Stimulated activated naive CD8-positive, alpha-beta T cell treated with anti-CD3 and anti-CD28 coated beads, Interleukin-15, amount 100 ng/mL, for 72 hours (primary cell): ENCODE measurements around the gene CCDC91.
A peak's percentile ranks its signal among the peaks of the same experiment; 100 is the strongest.

Experiments
- ATAC-seq: fragments of 150-1000 bp; cut with Tn5 transposase; 2 replicates; pipeline ENCODE4 v1.10.0; 2021; ENCODE audit warnings: mild to moderate bottlenecking, moderate library complexity
- DNase-seq, 2 donors: peaks; one replicate each; pipeline ENCODE4 v3.0.0; 2021 to 2022
- H3K27ac Mint-ChIP-seq, 2 donors: one replicate each; pipeline ENCODE4 v1.8.0; 2022; ENCODE audit warnings: mild to moderate bottlenecking in 2 of 2, mixed read lengths in 2 of 2, moderate library complexity in 2 of 2
- H3K27me3 Mint-ChIP-seq: one replicate; pipeline ENCODE4 v1.8.0; 2022; ENCODE audit warnings: mixed read lengths
- H3K4me1 Mint-ChIP-seq: one replicate; pipeline ENCODE4 v1.8.0; 2022; ENCODE audit warnings: mild to moderate bottlenecking, mixed read lengths
- H3K4me3 Mint-ChIP-seq, 2 donors: one replicate each; pipeline ENCODE4 v1.8.0; 2022; ENCODE audit warnings: mild to moderate bottlenecking in 2 of 2, mixed read lengths in 2 of 2, moderate library complexity in 1 of 2
- H3K9me3 Mint-ChIP-seq, 2 donors: one replicate each; pipeline ENCODE4 v1.8.0; 2022; ENCODE audit warnings: mixed read lengths in 2 of 2

Gene CCDC91

DNA sequence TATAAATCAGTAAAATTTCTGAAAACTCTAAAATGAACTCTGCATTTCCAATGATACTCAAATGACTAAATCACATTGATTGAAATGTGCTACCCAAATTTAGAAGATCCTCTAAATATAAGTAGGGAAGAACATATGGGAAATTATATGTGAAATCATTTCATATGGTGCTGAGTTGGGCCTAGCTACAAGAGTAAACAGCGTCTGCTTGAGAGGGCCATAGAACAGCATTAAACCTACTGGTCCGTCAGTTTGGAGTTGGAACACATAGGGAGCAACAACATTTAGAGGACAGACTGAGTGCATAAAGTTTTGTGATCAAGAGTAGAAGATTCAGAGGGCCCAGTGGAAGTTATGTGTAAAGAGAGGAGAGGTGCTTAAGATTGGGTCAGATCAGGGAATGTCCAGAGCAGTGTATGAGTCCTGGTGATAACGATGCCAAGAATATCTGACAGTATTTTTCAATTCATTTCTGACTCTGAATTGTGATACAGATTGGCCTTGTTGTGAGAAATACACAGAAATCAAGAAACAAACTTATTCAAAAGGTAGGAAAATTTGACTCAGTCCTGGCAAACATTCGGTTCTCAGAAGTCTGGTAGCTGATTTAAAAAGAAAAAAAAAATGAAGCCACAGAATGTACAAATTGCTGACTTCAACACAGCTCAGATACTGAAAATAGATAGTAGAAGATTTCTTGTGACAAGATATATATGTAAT, 362.2 kb downstream of the CCDC91 start:
- H3K4me3 Mint-ChIP-seq: no peak overlapping the region
- ATAC-seq (peak; percentile 42), DNase-seq (no peak)
- H3K4me1 Mint-ChIP-seq: peaks cover 6% of the 10 kb centered on the region
- H3K27ac Mint-ChIP-seq: peak overlapping the region in 1 of 2 donors; percentile 16
- H3K27me3 Mint-ChIP-seq: no peaks in the 10 kb centered on the region
- no peaks in the 10 kb centered on the region for H3K9me3 Mint-ChIP-seq

DNA sequence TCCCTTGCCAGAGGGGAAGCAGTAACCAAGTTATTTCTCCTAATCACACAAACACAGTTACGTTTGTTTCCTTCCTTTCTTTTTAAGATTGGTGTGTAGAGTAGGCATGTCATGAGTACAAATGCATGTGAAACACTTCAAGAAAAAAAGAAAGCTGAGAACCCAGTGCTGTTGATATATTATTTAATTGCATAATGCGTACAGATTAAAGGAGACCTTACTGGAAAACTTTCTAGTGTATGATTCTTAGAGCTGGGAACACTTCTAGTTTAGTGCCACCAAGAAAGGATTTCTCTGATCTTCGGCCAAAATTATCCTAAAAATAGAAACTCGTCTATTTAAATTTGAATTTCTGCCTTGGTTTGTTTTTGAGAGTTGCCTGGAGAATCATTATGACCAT, 365.5 kb downstream of the CCDC91 start:
- ATAC-seq: no peak
- no peaks in the 10 kb centered on the region for H3K9me3 Mint-ChIP-seq
- H3K4me1 Mint-ChIP-seq: peaks cover 6% of the 10 kb centered on the region
- no peak for DNase-seq
- no peaks in the 10 kb centered on the region for H3K27me3 Mint-ChIP-seq
- H3K27ac Mint-ChIP-seq: no peak overlapping the region
- H3K4me3 Mint-ChIP-seq: no peak overlapping the region

DNA sequence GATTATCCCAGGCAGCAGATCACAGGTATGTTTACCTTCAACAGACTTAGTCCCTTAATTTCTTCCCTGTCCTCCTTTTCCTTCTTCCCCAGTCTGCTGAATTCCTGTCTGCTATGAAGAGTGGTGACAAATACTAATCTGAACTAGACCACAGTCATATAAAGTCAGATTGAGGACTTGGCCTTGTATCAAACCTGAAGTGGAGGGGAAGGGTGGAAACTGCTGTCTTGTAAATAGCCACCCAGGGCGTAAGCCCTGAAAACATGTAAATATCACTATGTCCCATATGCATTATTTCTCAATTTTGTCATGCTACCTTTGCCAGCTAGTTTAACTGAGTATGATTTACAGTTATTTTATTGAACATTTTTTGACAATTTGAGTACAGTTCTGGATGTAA, 368.0 kb downstream of the CCDC91 start:
- Mint-ChIP-seq H3K27me3 (no peaks in the 10 kb centered on the region), H3K9me3 (no peaks in the 10 kb centered on the region), H3K27ac (no peak overlapping the region), H3K4me1 (no peaks in the 10 kb centered on the region), H3K4me3 (no peak overlapping the region)
- ATAC-seq (no peak), DNase-seq (no peak)

DNA sequence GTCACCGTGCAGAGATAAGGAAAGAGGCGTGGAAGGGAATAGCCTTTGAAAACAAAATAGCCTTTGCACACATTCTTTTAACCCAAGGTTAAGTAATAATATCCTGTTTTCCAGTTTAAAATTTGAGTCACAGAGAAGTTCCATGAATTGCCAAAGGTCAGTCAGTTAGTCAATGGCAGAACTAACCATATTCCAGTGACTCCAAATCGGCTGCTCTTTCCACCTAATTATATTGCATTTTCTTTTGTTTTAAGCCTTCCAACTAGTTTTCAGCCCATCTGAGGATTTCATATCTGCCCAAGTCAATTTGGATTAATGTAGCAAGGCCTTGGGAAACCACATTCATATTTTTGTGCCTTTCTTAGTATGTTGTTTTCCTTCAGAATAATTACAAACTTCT, 373.0 kb downstream of the CCDC91 start:
- Mint-ChIP-seq H3K4me3 (no peak overlapping the region), H3K27ac (no peak overlapping the region), H3K4me1 (no peaks in the 10 kb centered on the region), H3K27me3 (no peaks in the 10 kb centered on the region), H3K9me3 (no peaks in the 10 kb centered on the region)
- DNase-seq (no peak), ATAC-seq (no peak)

DNA sequence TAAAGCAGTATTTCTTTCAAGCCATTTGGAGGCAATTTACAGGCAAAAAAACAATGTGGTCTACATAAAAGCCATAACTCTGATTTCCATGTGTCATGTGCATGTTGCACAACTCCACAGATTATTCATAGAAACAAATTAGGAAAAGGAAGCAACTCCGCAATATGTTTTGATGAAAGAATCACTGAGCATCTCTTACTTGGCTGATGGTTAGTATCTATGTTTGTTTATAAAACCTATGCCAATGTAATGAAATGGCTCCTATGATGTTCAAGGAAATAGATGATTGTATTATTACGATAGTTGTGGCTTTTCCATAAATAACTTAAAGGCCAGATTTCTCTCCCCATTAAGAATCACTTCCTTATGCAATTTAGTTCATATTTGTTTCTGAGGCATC, 373.7 kb downstream of the CCDC91 start:
- H3K4me1 Mint-ChIP-seq: no peaks in the 10 kb centered on the region
- H3K4me3 Mint-ChIP-seq: no peak overlapping the region
- no peaks in the 10 kb centered on the region for H3K27me3 Mint-ChIP-seq
- H3K9me3 Mint-ChIP-seq: no peaks in the 10 kb centered on the region
- DNase-seq (no peak), ATAC-seq (no peak)
- H3K27ac Mint-ChIP-seq: no peak overlapping the region

DNA sequence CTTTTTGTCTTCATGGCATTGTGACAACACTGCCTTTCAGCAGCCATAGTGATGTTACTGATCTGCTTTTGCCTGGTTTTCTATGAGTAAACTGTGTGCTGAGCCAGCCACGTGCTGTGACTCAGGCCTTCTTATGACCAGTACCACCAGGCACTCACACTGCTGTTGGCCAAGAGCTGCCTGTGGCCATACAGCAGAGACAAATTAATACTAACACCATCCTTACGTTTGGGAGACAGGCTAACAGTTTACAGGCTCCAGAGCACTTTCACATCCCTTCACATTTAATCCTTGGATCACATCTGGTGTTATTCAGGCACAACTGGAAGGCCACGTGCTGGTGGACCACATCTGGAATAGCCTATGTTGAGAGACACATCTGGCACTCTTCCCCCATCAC, 377.9 kb downstream of the CCDC91 start:
- DNase-seq (no peak), ATAC-seq (no peak)
- Mint-ChIP-seq H3K9me3 (no peaks in the 10 kb centered on the region), H3K4me1 (peaks cover 6% of the 10 kb centered on the region), H3K27ac (no peak overlapping the region), H3K4me3 (no peak overlapping the region), H3K27me3 (no peaks in the 10 kb centered on the region)

DNA sequence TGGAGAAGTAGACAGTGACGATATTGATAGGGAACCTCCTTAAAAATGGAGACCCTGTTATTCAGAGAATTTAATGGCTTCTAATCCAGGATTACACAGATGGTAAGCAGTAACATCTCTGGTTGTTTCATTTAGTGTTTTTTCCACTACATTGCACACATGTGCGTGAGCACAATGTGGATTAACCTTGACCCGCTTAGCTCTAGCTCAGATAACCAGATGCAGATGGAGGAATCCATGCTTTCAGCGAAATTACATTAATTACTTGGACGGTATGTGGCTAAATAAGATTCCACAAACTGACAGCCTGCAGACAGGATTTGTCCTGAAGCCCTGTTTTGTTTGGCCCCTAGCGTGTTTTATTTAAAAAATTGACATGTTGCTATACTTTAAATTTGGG, 378.4 kb downstream of the CCDC91 start:
- Mint-ChIP-seq H3K27ac (no peak overlapping the region), H3K27me3 (no peaks in the 10 kb centered on the region), H3K9me3 (no peaks in the 10 kb centered on the region), H3K4me1 (peaks cover 6% of the 10 kb centered on the region), H3K4me3 (no peak overlapping the region)
- DNase-seq (no peak), ATAC-seq (no peak)

DNA sequence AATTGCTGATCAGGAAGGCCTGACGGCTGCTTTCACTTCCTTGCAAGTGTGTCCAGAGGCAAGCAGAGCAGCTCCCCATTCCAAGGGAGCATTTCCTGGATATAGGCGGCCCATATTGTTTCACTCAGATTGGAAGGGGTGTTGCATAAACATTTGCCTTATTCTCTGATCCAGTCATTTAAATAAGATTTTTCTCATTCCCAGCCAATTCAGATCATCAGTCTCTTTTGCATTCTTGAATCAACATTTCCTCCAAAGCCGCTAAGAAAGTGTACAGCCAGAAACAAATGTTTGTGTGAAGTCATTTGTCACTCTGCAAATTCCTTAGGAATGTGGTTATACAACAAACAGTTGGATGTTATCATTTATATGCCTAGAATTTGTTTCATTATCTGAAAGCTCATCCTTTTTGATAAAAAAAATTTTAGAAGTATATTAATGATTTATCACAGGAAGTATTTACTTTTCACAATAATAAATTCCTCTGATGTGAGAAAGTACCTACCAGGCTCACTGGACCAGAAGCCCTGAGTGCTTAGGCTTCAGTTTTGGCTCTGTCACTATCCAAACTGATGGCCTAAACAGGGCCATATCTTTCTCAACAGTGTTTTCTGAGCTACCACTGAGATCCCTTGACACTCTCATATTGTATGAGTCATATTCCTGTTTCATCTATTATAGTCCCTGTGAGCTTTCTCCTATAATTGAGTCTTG, 379.6 kb downstream of the CCDC91 start:
- DNase-seq (no peak), ATAC-seq (peak; percentile 90)
- no peaks in the 10 kb centered on the region for H3K27me3 Mint-ChIP-seq
- no peaks in the 10 kb centered on the region for H3K9me3 Mint-ChIP-seq
- H3K4me1 Mint-ChIP-seq: peaks cover 6% of the 10 kb centered on the region
- H3K27ac Mint-ChIP-seq: no peak overlapping the region
- H3K4me3 Mint-ChIP-seq: no peak overlapping the region

DNA sequence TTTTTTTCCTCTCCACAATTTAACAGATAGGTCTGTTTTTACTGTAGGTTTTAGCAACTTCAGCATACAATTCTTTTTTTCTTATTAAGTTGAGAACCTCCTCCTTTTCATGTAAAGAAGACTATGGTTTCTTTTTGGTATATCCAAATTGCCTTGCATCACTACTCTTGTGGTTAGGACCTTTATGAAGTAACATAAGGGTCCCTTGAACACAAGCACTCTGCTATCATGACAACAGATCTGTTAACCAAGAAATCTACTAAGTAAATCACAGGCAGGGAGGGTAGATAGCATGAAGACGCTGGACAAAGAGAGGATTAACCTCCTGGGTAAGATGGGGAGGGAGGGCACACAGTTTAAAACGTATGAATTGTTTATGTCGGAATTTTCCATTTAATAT, 380.6 kb downstream of the CCDC91 start:
- ATAC-seq: no peak
- peaks cover 6% of the 10 kb centered on the region for H3K4me1 Mint-ChIP-seq
- no peaks in the 10 kb centered on the region for H3K9me3 Mint-ChIP-seq
- H3K27ac Mint-ChIP-seq: no peak overlapping the region
- H3K27me3 Mint-ChIP-seq: no peaks in the 10 kb centered on the region
- no peak overlapping the region for H3K4me3 Mint-ChIP-seq
- DNase-seq: no peak

DNA sequence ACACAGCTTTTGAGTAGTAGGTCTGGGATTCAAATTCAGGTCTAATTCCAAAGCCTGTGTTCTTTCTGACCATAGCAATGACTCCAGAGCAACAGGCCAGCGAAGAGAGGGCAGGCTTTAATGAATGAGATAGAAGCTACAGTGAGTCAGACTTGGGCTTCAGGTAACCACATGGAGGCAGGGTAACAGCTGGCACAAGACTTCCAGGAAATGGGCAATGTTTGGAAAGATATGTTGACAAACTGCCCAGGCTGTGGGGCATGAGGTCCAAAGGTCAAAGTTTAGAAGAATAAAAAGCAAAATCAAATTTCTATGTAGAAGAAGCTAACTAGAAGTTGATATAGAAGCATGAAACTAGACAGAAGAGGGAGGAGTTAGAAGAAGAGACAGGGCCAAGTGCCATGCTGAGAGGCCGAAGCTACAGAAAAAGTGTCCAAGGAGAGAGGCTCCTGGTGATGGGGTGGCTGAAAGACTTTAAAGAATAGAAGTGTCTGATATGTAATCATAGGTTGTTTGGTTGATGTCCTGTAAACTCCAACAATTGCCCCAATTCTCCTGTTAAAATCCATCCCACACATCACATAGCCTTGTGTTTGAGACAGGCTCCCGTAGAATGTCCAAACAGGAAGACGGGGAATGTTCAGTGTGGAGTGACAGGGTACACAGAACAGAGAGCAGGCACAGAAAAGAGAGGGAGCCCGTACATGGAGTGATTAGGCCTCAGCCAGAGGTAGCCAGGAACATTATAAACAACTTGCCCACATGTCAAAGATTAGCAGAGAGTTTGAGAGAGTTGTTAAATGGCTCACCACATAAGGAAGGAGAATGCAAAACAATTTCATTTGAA, 384.7 kb downstream of the CCDC91 start:
- H3K4me1 Mint-ChIP-seq: peaks cover 6% of the 10 kb centered on the region
- no peaks in the 10 kb centered on the region for H3K27me3 Mint-ChIP-seq
- no peak overlapping the region for H3K4me3 Mint-ChIP-seq
- ATAC-seq (no peak), DNase-seq (no peak)
- H3K9me3 Mint-ChIP-seq: peaks cover 0 to 3% of the 10 kb centered on the region in 2 donors
- H3K27ac Mint-ChIP-seq: peak overlapping the region in 1 of 2 donors; percentile 3

DNA sequence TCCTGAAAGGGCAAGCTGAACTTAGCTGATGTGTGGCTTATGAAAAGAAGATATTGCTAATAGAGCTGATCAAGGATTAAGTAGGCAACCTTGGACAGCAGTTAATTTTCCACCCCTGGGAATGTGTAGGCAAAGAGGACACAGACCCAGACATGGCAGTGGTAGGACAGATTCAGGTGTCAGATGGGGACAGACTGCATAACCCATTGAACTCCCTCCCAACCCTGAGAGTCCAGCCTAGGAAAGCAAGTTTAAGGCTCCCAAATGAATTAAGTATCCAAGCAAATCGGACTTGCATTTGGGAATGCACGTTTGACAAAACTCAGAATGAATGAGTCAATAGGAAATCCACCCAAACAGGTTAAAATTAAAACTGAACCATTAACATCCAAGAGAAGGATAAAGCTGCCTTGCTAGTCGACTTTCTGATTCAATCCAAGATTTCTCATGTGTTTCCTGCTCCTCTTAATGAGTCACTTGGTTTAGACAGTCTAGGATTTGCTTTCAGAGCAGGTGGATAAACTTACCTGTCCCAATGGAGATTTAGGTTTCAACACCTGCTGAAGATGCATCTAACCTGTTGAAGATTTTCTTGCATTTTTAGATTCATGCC, 385.4 kb downstream of the CCDC91 start:
- Mint-ChIP-seq H3K9me3 (peaks cover 0 to 10% of the 10 kb centered on the region in 2 donors), H3K27me3 (no peaks in the 10 kb centered on the region), H3K4me3 (no peak overlapping the region), H3K4me1 (no peaks in the 10 kb centered on the region), H3K27ac (no peak overlapping the region)
- DNase-seq (no peak), ATAC-seq (no peak)

DNA sequence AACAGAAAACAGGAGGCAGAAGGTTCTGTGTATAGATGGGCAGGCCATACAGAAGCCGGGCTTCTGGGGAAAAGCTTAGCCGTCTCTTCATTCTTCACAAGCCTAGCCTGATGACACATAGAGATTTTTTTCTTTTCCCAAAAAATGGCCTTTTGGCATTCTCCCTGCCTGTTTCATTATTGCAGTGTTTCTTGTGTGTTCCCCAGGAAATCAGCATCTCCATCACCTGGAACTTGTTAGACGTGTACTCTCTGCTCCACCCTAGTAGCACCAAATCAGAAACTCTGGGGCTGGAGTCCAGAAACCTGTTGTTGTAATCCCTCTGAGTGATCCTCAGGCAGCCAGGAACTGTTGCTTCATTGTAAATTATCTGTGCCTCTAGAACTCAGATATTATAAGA, 388.1 kb downstream of the CCDC91 start:
- H3K4me3 Mint-ChIP-seq: no peak overlapping the region
- no peaks in the 10 kb centered on the region for H3K4me1 Mint-ChIP-seq
- no peaks in the 10 kb centered on the region for H3K27me3 Mint-ChIP-seq
- H3K9me3 Mint-ChIP-seq: peaks cover 0 to 17% of the 10 kb centered on the region in 2 donors
- no peak overlapping the region for H3K27ac Mint-ChIP-seq
- ATAC-seq: no peak
- DNase-seq: no peak

DNA sequence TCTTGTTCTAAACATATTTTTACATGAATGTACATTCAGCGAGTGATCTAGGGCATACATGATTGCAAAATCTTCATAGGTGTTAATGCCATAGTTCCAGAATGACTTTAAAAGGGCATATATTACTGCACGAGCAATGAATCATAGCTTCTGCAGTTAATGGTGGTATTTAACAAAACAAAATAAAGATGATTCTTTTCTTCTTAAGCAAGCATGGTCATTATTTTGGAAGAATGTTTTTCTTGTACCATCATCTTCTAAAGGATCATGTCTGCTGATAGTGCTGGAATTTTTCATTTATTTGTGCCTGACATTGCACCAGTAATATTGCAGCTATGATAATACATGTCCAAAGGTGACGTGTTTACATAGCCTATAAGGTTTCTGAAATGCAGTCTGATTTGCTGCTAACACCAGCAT, 388.6 kb downstream of the CCDC91 start:
- Mint-ChIP-seq H3K27ac (no peak overlapping the region), H3K4me1 (no peaks in the 10 kb centered on the region), H3K9me3 (peaks cover 0 to 17% of the 10 kb centered on the region in 2 donors), H3K27me3 (no peaks in the 10 kb centered on the region), H3K4me3 (no peak overlapping the region)
- DNase-seq (no peak), ATAC-seq (no peak)

DNA sequence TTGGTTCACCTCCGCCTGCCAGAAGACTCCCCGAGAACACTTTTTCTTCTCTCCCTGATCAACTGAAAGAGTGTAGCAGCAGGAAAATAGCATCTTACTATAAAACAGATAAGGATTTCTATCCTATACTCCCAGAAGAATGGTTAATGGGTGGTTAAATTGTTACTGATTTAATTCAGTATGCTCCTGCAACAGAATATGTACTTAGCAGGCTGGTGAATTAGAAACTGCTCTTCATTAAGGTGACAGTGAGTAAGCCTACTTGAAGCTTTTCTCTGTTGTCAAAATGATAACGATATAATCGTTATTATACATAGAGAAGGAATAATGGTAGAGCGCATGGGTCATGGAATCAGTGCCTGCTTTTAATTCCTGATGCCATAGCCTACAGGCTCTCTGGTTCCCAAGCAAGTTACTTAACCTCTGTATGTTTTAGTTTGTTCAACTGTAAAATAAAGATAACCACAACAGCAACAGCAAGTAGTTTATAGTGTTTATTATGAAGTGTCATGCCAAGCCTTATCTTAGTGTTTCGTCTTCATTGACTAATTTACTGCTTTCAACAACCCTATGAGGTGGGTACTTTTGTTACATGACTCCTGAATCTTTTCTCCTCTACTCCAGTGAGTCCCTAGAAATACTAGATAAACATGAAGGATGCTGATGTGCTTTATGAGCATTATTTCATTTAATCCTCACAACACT, 392.6 kb downstream of the CCDC91 start:
- no peaks in the 10 kb centered on the region for H3K4me1 Mint-ChIP-seq
- peaks cover 0 to 17% of the 10 kb centered on the region in 2 donors for H3K9me3 Mint-ChIP-seq
- DNase-seq: no peak
- ATAC-seq: no peak
- H3K27ac Mint-ChIP-seq: no peak overlapping the region
- H3K27me3 Mint-ChIP-seq: no peaks in the 10 kb centered on the region
- H3K4me3 Mint-ChIP-seq: no peak overlapping the region

DNA sequence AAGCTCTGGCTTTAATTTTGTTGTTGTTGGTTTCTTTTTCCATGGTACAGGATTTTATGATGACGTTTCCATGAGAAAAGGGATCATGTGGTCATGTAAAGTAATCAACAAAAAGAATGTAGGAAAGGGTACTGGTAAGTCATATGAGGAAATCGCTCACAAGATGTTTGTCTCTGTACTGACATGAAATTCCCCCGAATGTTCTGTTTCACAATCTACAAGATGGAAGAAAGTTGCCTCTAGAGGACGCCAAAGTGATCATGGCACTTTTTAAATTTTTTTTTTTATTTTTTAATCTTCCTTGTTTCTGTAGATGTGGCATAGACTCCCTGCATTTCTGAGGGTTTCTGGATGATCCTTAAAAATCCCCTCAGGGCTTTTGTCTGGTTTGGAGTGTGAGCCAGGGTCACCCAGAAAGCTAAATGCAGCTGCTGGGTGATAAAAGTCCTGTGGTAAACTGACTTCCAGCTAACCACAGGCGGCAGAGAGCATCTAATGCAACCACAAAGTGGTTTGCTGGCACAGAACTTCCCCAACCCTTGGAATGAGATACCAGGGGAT, 393.5 kb downstream of the CCDC91 start:
- ATAC-seq (no peak), DNase-seq (no peak)
- H3K27ac Mint-ChIP-seq: no peak overlapping the region
- H3K9me3 Mint-ChIP-seq: peaks cover 0 to 17% of the 10 kb centered on the region in 2 donors
- H3K4me1 Mint-ChIP-seq: no peaks in the 10 kb centered on the region
- no peak overlapping the region for H3K4me3 Mint-ChIP-seq
- H3K27me3 Mint-ChIP-seq: no peaks in the 10 kb centered on the region
